Measurements from ENCODE around the gene RHBDL3.

DNA sequence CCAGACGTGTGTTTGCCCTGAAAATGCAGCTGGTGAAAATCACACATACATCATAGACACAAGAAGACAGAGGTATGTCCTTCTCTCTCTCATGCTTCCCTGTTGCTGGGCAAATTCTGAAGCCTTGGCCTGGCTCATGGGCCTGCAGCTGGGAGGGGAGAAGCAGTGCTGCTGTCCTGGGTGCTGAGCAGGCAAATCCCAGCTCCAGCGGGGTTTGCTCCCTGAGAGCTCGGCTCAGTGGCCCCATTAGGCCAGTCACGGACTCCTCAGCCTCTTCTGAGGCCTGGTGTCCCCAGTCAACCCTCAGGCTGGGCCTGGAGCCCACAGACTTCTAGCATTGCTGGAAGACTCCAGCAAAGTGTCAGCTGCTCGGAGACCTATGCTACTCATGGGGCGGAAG, 11.7 kb downstream of the RHBDL3 start:
- TF ChIP-seq, protein P1, sequence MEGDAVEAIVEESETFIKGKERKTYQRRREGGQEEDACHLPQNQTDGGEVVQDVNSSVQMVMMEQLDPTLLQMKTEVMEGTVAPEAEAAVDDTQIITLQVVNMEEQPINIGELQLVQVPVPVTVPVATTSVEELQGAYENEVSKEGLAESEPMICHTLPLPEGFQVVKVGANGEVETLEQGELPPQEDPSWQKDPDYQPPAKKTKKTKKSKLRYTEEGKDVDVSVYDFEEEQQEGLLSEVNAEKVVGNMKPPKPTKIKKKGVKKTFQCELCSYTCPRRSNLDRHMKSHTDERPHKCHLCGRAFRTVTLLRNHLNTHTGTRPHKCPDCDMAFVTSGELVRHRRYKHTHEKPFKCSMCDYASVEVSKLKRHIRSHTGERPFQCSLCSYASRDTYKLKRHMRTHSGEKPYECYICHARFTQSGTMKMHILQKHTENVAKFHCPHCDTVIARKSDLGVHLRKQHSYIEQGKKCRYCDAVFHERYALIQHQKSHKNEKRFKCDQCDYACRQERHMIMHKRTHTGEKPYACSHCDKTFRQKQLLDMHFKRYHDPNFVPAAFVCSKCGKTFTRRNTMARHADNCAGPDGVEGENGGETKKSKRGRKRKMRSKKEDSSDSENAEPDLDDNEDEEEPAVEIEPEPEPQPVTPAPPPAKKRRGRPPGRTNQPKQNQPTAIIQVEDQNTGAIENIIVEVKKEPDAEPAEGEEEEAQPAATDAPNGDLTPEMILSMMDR (IDR thresholded peaks at IDR 0.05; ENCODE audit: poor library complexity, severe bottlenecking) = no peak
- TF ChIP-seq EP300 (conservative IDR thresholded peaks at IDR 0.05; ENCODE audit: poor library complexity, severe bottlenecking) (no peak), POLR2AphosphoS5 (IDR thresholded peaks at IDR 0.05) (no peak), RAD21 (conservative IDR thresholded peaks at IDR 0.05) (no peak), EZH2 (IDR thresholded peaks at IDR 0.05; ENCODE audit: borderline replicate concordance, insufficient read depth, low read length, poor library complexity, severe bottlenecking) (no peak), SMC3 (conservative IDR thresholded peaks at IDR 0.05; ENCODE audit: poor library complexity) (no peak), TAF1 (IDR thresholded peaks at IDR 0.05; ENCODE audit: low read depth) (no peak)
- TF ChIP-seq, protein P2, sequence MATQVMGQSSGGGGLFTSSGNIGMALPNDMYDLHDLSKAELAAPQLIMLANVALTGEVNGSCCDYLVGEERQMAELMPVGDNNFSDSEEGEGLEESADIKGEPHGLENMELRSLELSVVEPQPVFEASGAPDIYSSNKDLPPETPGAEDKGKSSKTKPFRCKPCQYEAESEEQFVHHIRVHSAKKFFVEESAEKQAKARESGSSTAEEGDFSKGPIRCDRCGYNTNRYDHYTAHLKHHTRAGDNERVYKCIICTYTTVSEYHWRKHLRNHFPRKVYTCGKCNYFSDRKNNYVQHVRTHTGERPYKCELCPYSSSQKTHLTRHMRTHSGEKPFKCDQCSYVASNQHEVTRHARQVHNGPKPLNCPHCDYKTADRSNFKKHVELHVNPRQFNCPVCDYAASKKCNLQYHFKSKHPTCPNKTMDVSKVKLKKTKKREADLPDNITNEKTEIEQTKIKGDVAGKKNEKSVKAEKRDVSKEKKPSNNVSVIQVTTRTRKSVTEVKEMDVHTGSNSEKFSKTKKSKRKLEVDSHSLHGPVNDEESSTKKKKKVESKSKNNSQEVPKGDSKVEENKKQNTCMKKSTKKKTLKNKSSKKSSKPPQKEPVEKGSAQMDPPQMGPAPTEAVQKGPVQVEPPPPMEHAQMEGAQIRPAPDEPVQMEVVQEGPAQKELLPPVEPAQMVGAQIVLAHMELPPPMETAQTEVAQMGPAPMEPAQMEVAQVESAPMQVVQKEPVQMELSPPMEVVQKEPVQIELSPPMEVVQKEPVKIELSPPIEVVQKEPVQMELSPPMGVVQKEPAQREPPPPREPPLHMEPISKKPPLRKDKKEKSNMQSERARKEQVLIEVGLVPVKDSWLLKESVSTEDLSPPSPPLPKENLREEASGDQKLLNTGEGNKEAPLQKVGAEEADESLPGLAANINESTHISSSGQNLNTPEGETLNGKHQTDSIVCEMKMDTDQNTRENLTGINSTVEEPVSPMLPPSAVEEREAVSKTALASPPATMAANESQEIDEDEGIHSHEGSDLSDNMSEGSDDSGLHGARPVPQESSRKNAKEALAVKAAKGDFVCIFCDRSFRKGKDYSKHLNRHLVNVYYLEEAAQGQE (IDR thresholded peaks at IDR 0.05; ENCODE audit: borderline replicate concordance) = no peak
